ENCODE results near the gene PITX2. TPM values are rescaled to one million over a fixed set of nuclear protein-coding genes. Genes with fewer than 3 reads are reported as not detected.

Gene PITX2
- 32.6 TPM for polyA plus RNA-seq (ENCODE audit: insufficient read length)

DNA sequence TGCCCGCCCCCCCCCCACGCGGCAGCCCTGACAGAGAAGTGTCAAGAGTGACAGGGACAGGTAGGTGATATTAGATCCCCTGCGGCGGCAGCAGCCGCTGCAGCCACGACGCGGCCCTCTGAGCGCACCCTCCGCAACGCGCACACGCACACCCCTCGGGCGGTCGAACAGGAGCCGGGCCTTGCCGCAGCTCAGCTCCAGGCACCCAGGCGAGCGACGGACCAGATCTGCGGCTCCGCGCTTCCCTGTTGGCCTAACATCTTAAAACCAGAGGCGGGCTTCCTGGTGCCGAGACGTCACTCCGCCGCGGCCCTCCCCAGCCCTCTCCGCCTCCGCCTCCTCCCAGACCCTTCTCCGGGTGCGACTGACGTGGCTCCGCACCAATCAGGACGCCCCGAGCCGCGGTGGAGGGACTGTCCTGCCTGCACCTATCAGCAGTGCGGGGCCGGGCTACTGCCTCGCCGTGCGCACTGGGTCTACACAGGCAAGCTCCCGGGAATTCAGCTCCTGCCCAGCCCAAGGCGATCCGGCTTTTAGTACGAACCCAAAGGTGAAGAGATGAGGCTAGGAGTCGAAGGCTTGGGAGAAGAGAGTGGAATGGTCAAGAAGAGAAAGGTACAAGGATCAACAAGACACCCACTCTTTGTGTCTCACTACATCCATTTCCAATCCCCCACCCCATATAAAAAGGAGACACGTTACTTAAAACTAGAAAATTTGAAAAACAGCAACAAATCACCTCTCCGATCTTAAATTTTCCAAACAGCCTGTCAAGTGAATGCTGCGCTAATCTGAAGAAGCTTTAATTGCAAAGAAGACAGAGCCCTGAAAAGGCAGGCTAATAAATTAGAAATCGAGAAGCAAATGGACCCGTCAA is at the start of gene PITX2:
PITX2 (minus strand) TSS at position 237 of the 877 bp plus-strand sequence. CDS start 617 bp downstream, outside the sequence.
- peak; percentile 86 for DNase-seq

- DNase-seq: no peak
Observed at GRCh38 chr4:110671679-110672078, 48.8 kb upstream of the PITX2 start.

- DNase-seq: no peak
Observed at GRCh38 chr4:110669663-110670062, 46.8 kb upstream of the PITX2 start.

DNA sequence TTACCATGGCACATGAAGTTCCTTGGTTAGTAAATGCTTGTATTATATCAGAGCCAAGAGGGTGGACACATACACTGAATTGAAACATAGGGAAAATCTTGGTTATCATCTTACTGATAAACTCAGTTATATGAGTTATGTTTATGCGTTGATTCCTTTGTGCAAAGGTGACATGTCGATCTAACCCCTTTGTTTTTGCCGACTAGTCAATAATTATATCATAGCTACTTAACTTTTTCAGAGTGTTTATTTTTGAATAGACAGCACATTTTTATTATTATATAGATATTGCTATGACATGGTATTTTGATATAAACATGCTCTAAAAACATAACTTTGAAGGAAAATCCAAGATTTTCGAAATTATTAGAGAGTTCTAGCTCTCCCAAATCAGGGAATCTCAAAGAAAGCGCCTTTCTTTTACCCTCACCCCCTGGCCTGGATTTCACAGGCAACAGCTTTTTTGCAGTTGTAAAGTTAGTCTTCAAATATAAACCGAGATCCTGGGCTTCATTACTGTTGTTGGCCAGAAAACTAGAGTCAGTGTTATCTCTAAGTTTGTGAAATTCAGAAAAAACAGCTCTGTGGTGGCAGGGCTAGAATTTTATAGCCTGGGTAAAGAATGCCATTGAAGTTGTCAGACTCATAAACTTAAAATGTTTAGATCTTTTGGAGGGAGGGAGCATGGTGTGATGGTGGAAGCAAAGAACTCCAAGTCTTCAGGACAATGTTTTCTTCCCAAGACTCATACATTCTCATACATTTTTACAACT is 45.8 kb upstream of the PITX2 start:
- DNase-seq: no peak

- DNase-seq: no peak
Observed at GRCh38 chr4:110667670-110668069, 44.8 kb upstream of the PITX2 start.

GRCh38 chr4:110666030-110666429 is 43.2 kb upstream of the PITX2 start:
- no peak for DNase-seq

GRCh38 chr4:110663738-110664444 is 41.0 kb upstream of the PITX2 start:
- no peak for DNase-seq

GRCh38 chr4:110663206-110663605 is 40.3 kb upstream of the PITX2 start:
- DNase-seq: no peak

- no peak for DNase-seq
Observed at GRCh38 chr4:110660755-110661154, 37.9 kb upstream of the PITX2 start.

DNA sequence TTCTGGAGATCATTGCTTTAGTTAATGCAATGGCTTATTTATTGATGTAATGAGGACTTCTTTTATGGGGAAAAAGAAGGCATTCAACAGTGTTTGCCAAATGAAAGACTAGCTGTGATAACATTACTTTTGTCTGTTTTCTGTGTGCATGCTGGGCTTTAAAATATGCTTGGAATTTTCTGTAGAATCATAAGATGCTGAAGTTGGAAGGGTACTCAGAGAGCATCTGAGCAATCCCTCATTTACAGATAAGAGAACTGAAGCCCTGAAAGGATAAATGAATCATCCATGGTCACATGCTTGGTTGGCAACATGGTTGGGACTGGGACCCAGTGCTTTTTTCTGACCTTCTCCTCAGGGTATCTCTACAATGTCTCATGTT is 31.4 kb upstream of the PITX2 start:
- no peak for DNase-seq

DNA sequence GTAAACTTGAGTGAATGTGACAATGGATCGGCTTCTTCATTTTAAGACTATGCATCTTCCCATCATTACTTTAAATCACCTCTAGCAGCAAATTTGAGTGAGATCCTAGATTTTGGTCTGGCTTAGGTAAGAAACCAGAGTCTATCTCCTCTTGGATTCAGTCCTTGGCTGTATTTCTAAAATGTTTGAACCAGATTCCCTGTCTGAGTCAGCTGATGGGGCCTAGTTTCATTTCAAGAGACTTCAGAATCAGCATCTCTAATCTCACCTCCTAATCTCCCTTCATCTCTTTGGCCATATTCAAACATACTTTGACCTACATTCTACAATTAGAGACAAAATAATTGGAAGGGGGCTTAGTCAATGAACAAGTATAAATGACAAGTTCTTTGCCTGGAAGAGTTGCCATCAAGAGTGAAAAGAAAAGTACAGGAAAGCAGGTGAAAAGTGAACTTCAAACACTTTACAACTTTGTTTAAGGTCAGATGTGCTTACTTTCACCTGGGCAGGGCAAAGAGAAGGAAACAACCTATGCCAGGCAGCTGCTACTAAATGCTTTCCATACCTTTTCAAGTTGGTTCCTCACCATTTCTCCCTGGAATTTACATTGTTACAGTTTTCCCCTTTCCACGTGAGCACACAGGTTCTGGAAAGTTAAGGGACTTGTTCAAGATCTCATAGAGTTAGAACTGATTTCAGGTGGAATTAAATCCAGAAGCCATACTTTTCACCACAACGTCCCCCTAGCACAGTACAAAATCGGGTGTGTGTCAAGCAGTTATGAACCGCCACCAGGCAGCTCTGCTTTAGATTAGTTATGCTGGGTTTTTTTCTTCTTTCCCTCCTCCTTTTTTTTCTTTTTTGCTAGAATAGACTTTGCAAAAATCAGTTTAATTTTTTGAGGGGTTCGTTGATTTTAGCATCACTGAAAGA is 30.7 kb upstream of the PITX2 start:
- DNase-seq: no peak

DNA sequence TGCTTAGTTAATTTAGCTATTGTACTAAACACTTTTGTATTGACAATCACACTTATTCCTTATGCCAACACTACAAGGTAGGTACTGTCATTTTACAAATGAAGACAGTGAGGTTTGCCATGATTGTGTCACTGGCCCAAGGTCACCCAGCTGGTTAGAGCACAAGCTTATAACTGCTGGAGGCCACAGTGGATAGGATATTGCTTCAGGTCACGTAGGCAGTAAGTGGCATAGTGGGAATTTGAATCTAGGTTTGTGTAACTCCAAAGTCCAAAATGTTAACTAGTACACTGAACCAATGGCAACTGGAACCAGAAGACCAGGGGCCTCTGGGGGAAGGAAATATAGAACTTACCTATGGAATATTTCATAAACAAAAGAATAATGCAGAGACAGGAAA is 21.1 kb upstream of the PITX2 start:
- no peak for DNase-seq

- no peak for DNase-seq
Observed at GRCh38 chr4:110643096-110643495, 20.2 kb upstream of the PITX2 start.

GRCh38 chr4:110641218-110641617 is 18.3 kb upstream of the PITX2 start:
- DNase-seq: no peak

GRCh38 chr4:110640576-110640975 is 17.7 kb upstream of the PITX2 start:
- DNase-seq: no peak

DNA sequence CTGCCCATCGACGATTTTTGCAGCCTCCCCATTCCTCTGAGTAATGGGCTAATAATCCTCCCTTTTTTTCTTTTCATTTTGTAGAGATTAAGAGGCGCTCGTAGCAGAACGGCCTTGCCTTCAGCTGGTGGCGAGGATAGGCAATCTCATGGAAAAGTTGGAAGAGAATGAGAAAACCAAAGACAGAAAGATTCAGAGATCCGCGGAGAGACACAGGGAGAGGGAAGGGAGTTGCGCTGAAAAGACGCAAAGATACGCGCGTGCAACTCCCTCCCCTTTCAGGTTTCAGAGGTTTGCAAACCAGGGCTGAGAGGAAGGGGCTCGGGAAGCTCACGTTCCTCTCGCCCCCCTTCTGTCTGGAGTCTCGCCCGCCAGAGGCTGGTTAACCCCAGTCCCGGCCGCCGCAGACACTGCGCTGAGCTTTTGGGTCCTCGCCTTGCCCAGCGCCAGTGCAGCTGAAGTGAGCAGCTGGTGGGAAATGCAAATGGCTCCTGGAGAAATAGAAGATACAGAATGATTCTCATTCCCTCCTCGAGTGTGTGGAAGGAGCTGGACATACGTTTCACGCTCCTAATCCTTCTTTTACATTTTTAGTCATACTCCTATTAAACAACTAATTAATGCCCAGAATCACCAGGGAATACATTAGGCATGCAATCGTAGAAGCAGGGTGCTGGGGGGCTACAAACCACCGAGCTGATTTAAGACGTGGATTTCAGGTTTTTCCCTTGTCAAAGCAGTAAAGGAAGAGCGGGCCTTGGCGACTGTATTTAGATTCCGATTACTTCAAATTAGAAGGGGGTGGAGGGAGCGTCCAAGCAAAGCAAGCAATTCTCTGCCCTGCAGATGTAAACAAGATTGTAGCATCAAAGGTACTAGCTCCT is 16.6 kb upstream of the PITX2 start:
- no peak for DNase-seq

- no peak for DNase-seq
Observed at GRCh38 chr4:110638089-110638746, 15.3 kb upstream of the PITX2 start.

DNA sequence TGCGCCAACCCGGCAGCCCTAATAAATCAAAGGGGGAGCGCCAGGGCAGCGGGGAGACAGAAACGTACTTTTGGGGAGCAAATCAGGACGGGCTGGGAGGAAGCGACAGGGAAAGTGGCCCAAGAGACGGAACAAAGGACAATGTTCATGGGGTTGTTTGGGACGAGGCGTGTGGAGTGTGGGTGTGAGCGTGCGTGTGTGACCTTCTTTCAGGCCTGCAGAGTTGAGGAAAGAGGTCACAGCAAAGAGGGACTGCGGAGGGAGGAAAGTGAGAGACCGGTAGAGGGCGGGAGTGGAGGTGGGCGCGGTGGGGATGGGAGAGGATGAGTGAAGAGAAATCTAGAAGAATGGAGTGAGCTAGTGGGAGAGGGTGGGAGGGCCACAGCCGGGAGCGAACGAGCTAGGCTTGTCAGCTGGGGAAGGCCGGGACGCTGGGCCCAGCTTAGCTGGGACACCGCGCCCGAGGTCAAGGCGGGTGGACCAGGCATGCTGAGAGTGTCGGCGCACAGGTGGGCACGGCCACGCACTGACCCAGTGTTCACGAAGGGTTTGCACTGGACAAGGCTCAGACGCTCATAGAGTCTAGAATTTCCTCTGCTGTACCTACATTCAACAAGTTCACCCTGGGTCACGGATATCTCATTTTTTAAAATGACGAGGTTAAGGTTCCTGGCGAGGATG is 14.7 kb upstream of the PITX2 start:
- DNase-seq: no peak

DNA sequence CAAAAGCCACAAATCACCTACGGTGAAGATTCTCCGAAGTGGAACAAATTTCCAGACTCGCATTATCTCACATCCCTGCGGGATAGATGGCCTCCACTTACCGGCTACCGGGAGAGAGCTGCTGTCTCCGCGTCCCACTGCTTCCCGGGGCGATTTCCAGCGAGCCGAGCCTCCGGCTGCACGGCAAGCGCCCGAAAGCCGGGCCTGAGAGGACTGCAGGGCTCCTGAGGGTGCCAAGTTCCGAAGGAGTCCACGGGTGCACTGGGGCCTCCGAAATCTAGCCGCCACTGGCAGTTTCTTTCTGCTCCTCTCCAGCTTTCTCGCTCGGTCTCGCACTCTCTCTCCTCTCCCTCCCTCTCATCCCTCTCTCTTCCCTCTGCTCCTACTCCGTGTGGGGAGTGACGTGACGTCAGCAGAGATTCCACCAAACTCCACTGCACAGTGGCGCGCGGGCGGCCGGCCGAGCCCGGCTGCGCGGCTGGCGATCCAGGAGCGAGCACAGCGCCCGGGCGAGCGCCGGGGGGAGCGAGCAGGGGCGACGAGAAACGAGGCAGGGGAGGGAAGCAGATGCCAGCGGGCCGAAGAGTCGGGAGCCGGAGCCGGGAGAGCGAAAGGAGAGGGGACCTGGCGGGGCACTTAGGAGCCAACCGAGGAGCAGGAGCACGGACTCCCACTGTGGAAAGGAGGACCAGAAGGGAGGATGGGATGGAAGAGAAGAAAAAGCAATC is 14.0 kb upstream of the PITX2 start:
- DNase-seq: peak; percentile 70

Measured in hindlimb muscle (tissue), 1 donor.